BJ (cell line): ENCODE data around the gene MARVELD2. TPM values are rescaled to one million over a fixed set of nuclear protein-coding genes. Genes with fewer than 3 reads are reported as not detected.

Source experiments
- CTCF ChIA-PET: fragments of 350-600 bp; formaldehyde crosslinking; extraction: SDS; loops from one replicate; lab custom pipeline; 2021; ENCODE audit warnings: antibody characterized with exemption, inconsistent platforms; lab: Yijun Ruan, JAX
- POLR2A ChIA-PET: fragments of 300-600 bp; sonication (Branson Sonifier 250); formaldehyde crosslinking; extraction: SDS; loops from one replicate; lab custom pipeline; 2021; ENCODE audit warnings: antibody characterized with exemption; lab: Charles Lee
- DNase-seq: peaks from one replicate; pipeline ENCODE4 v3.0.0-alpha.2; 2011; ENCODE audit warnings: low read depth
- H3K27me3 ChIP-seq: 2 replicates; pipeline ENCODE4 v1.6.0; 2011; ENCODE audit warnings: low read length; ENCODE audit not compliant: control insufficient read depth, insufficient read depth
- H3K36me3 ChIP-seq: 2 replicates; pipeline ENCODE4 v1.5.1; 2011; ENCODE audit warnings: low read length; ENCODE audit not compliant: control insufficient read depth, insufficient read depth
- H3K4me3 ChIP-seq: 2 replicates; pipeline ENCODE4 v1.5.1; 2011; ENCODE audit warnings: low read depth, mild to moderate bottlenecking, control low read depth, low read length
- polyA plus RNA-seq: library from polyadenylated mRNA; depleted of rRNA; stranded (reverse); fragments of >200 nt; gene quantifications from 2 replicates; pipeline ENCODE4 v1.2.3, GENCODE V29; 2011
- TF ChIP-seq, protein P1 (sequence below): IDR thresholded peaks from 2 replicates; pipeline ENCODE4 v1.5.1; 2011; ENCODE audit warnings: low read depth, mild to moderate bottlenecking, control low read depth, inconsistent platforms, low read length, moderate library complexity; ENCODE audit not compliant: insufficient read depth

The MARVELD2 gene
- polyA plus RNA-seq, 1 experiment, result 0.88 TPM

DNA sequence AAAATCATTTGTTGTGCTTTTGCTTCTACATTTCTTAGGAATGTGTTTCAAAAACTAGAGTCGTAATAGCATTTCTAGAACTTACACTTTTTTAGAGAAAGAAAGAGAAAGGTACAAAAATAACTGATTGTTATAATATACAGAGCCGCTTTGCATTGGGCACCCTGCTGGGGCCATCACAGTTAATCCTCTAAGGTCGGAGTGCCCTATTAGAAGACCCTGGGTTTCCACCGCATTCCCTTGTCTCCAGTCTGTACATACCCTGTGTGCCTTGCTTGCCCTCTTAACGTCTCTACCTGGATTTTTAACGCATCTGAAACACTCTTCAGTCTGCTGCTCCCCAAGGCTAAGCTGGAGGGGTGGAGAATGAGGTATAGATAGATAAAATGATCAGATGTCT, 1.3 kb downstream of the MARVELD2 start:
- no peaks in the 10 kb centered on the region for H3K27me3 ChIP-seq
- TF ChIP-seq, protein P1, sequence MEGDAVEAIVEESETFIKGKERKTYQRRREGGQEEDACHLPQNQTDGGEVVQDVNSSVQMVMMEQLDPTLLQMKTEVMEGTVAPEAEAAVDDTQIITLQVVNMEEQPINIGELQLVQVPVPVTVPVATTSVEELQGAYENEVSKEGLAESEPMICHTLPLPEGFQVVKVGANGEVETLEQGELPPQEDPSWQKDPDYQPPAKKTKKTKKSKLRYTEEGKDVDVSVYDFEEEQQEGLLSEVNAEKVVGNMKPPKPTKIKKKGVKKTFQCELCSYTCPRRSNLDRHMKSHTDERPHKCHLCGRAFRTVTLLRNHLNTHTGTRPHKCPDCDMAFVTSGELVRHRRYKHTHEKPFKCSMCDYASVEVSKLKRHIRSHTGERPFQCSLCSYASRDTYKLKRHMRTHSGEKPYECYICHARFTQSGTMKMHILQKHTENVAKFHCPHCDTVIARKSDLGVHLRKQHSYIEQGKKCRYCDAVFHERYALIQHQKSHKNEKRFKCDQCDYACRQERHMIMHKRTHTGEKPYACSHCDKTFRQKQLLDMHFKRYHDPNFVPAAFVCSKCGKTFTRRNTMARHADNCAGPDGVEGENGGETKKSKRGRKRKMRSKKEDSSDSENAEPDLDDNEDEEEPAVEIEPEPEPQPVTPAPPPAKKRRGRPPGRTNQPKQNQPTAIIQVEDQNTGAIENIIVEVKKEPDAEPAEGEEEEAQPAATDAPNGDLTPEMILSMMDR, result no peak
- H3K4me3 ChIP-seq, result no peak overlapping the region
- CTCF ChIA-PET, result no interaction called here
- no peak for DNase-seq
- POLR2A ChIA-PET, result no interaction called here
- peaks cover 2% of the 10 kb centered on the region; the same call in 1 of the 2 replicates for H3K36me3 ChIP-seq

DNA sequence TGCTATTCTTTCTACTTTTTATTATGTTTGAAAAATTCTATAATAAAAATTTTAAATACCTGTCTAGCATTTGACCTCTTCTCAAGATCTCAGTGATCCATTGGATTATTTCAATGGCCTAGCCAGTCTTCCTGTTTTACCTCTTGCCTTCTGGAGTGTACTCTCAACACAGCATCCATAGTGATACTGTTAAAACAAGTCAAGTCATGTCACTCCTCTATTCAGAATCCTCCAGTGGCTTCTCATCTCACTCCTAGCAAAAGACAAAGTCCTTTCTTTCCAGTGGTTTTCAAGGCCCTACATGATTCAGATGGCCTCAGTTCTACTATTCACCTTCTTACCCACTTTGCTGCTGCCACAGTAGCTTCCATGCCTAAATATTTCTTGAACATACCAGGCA, 1.8 kb downstream of the MARVELD2 start:
- no peaks in the 10 kb centered on the region for H3K27me3 ChIP-seq
- TF ChIP-seq, protein P1, result no peak
- DNase-seq, result no peak
- no peak overlapping the region for H3K4me3 ChIP-seq
- peaks cover 2% of the 10 kb centered on the region; the same call in 1 of the 2 replicates for H3K36me3 ChIP-seq
- POLR2A ChIA-PET, result no interaction called here
- CTCF ChIA-PET, result no interaction called here

DNA sequence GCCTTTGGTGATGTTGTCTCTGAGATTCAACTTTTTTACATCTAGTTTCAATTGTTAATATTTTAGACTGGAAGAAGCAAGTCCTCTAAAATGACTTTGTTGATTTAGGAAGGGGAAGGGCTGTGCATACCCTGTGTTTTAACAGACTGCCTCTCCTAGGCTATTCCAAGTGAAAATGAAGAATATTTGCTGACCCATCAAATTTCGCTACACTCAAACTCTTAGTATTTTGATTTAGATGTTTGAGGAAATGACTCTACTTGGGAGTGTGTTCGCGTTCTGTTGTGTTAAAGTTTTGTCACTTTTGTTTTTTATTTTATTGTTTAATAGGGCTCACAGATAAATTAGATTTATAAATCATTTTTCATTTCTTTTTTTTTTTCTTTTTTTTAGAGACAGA, 3.6 kb downstream of the MARVELD2 start:
- ChIA-PET CTCF (no interaction called here), POLR2A (no interaction called here)
- Histone ChIP-seq H3K4me3 (no peak overlapping the region), H3K27me3 (no peaks in the 10 kb centered on the region), H3K36me3 (peaks cover 2% of the 10 kb centered on the region; the same call in 1 of the 2 replicates)
- TF ChIP-seq, protein P1, result no peak
- DNase-seq, result no peak

DNA sequence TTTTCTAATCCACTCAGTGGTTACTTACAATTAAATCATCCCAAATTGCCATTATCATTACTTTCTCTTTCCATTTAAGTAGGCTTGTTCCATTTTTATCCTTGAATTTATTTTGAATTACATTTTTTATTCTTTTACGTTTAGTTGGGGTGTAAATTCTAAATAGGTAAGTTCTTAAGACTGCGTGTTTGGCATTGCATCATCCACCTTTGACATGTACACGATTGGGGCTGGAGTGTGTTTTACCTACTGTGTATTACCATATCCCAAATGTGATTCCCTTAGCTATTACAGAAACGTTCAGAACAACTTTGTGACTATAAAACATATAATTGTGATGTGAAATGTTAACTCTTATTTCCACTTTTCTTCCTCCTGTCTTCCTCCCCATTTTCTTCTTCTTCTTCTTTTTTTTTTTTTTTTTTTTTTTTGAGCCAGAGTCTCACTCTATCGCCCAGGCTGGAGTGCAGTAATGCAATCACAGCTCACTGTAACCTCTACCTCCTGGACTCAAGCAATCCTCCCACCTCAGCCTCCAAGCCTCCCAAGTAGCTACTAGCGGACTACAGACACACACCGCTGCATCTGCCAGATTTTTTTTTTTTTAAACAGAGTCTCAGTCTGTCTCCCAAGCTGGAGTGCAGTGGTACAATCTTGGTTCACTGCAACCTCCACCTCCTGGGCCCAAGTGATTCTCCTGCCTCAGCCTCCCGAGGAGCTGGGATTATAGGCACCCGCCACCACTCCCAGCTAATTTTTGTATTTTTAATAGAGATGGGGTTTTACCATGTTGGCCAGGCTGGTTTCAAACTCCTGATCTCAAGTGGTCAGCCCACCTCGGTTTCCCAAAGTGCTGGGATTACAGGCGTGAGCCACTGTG, 16.7 kb downstream of the MARVELD2 start:
- no peak overlapping the region for H3K4me3 ChIP-seq
- CTCF ChIA-PET, result no interaction called here
- POLR2A ChIA-PET, result no interaction called here

More for the DNA sequence above, 16.7 kb downstream of the MARVELD2 start:
- DNase-seq, result no peak
- no peaks in the 10 kb centered on the region for H3K27me3 ChIP-seq
- TF ChIP-seq, protein P1, result no peak
- no peaks in the 10 kb centered on the region for H3K36me3 ChIP-seq
